ENCODE data around the gene TMEM115.

DNA sequence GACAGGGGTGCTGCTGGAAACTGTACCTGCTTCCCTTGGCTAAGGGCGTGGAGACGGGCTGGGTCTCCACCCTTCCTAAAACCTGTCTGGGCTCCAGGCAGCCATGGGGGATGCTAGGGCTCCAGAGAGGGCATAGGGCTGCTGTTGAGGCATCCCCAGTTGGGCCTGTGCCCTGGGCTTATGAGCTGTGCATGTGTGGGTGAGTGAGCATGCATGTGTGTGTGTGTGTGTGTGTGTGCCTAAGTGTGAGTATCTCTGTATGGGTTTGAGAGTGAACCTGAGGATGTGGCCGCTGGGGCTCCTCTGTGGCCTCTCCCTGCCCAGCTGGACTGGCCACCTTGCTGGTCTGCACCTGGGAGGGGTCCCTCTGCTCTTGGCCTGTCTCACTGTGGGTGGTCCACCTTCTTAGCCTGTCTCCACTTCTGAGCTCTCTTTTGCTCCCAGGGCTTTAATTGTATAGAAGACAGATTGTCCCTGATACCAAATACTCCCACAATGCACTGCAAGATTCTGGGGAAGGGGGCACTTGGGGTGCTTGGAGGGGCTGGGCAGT lies 11.9 kb upstream of the TMEM115 start:
- TF ChIP-seq, protein P1, sequence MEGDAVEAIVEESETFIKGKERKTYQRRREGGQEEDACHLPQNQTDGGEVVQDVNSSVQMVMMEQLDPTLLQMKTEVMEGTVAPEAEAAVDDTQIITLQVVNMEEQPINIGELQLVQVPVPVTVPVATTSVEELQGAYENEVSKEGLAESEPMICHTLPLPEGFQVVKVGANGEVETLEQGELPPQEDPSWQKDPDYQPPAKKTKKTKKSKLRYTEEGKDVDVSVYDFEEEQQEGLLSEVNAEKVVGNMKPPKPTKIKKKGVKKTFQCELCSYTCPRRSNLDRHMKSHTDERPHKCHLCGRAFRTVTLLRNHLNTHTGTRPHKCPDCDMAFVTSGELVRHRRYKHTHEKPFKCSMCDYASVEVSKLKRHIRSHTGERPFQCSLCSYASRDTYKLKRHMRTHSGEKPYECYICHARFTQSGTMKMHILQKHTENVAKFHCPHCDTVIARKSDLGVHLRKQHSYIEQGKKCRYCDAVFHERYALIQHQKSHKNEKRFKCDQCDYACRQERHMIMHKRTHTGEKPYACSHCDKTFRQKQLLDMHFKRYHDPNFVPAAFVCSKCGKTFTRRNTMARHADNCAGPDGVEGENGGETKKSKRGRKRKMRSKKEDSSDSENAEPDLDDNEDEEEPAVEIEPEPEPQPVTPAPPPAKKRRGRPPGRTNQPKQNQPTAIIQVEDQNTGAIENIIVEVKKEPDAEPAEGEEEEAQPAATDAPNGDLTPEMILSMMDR (IDR thresholded peaks at IDR 0.05; ENCODE audit: extremely low read depth in 1 of 2, insufficient read depth in 1 of 2, low read depth in 1 of 2, low read length in 2 of 2) = no peak
- TF ChIP-seq POLR2A (IDR thresholded peaks at IDR 0.05; ENCODE audit: low read depth, low read length) (no peak), POLR2AphosphoS5 (IDR thresholded peaks at IDR 0.05; ENCODE audit: insufficient read depth, low read depth, low read length) (no peak)
